Right ventricle myocardium inferior (tissue), 1 donor: ENCODE results near the gene SEBOX. TPM values are rescaled to one million over a fixed set of nuclear protein-coding genes. Genes with fewer than 3 reads are reported as not detected.

Experiments
- ATAC-seq: fragments of 200-7000 bp; cut with Tn5 transposase; one replicate; pipeline ENCODE4 v1.9.1; 2020; ENCODE audit warnings: mild to moderate bottlenecking, moderate library complexity
- DNase-seq: peaks from one replicate; pipeline ENCODE4 v3.0.0; 2021; ENCODE audit errors: missing footprints
- intact Hi-C: fragments of 100-400 bp; cut with DNase I; formaldehyde crosslinking; loops from one replicate; pipeline ENCODE4 v1.11.0; 2022
- total RNA-seq: library from RNA; stranded (reverse); fragmentation: NEBNext Ultra II Directional; extraction: Animal tissue kit (Norgen Biotek cat#: 25700); gene quantifications from one replicate; pipeline ENCODE4 v1.2.1, GENCODE V29; 2021
- donor health status: DM: no; HTN: yes; CAD: no; lungs with severe emphysema.

Gene SEBOX
- total RNA-seq, 1 donor from 2014 or later: not detected

DNA sequence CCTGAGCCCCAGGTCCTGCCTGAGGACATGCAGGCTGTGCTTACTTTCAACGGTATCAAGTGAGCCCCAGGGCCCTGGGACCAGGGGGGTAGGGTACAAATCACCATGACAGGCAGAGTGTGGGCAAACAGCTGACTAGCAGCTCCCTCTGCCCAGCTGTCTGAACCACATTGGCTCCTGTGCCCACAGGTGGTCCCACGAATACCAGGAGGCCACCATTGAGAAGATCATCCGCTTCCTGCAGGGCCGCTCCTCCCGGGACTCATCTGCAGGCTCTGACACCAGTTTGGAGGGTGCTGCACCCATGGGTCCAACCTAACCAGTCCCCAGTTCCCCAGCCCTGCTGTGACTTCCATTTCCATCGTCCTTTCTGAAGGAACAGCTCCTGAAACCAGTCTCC is 31.0 kb upstream of the SEBOX start:
- ATAC-seq (no peak), DNase-seq (no peak)
- intact Hi-C loops: no loop called here

- ATAC-seq: no peak
- intact Hi-C loops: no loop called here
- DNase-seq: no peak
Observed at GRCh38 chr17:28395426-28395825, 30.4 kb upstream of the SEBOX start.

DNA sequence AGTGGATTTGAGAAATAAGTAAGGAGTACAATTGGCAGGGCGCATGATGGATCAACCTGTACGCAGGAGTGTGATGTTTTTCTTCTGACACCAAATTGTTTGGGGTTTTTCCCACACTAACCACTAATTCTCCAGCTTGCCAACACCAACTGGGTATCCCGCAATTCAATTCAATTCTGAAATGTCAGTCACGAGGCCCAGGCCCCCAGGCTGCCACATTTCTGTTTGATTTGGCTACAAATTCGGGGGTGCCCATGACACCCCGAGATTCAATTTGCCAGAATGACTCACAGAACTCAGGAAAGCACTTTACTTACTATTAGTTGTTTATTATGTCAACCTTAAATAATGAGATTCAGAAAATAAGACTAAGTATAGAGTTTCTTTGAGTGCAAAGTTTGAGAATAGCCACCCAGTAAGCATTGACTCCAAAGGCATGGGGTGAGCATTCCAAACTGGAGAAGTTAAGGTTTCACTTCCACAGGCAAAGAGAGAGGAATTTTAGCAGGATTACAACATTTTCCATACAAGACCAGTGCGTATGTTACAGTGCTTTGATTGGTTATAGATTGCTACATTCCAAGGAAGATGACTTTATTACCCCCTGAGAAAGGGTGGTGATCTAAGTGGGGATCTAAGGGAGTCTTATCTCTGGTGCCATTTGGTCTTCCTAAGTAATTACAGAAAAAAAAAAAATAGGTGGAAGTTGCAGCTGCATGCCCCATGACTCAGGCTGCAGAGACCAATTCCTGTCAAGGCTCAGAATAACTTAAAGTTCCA is 29.5 kb upstream of the SEBOX start:
- no peak for ATAC-seq

GRCh38 chr17:28392491-28392890 is 27.5 kb upstream of the SEBOX start:
- intact Hi-C loops: no loop called here
- ATAC-seq (no peak), DNase-seq (no peak)

More for the DNA sequence above, 29.5 kb upstream of the SEBOX start:
- intact Hi-C loops: no loop called here
- no peak for DNase-seq

DNA sequence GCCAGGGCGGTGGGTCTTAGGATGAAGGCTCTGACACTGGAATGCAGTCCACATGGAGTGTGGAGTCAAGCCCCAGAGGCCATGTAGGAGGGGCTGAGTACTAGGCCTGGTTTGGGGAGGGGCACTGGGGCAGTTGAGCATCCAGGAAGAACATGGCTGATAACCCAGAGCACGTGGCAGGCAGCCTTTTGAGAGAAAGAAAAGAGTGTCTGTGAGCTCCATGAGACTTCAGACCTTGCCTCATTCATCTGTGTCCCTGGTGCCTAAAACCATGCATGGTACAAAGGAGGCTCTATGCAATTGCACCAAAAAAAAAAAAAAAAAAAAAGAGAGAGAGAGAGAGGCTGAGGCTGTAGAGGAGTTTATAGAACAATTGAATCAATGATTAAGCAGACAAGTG is 26.4 kb upstream of the SEBOX start:
- intact Hi-C loops: no loop called here
- DNase-seq: no peak
- ATAC-seq: no peak

GRCh38 chr17:28390984-28391383 is 26.0 kb upstream of the SEBOX start:
- DNase-seq (no peak), ATAC-seq (no peak)
- intact Hi-C loops: no loop called here

- no peak for ATAC-seq
- intact Hi-C loops: no loop called here
Observed at GRCh38 chr17:28390563-28390962, 25.6 kb upstream of the SEBOX start.

GRCh38 chr17:28390141-28390540 is 25.1 kb upstream of the SEBOX start:
- DNase-seq (no peak), ATAC-seq (no peak)
- intact Hi-C loops: no loop called here

More at GRCh38 chr17:28390563-28390962, 25.6 kb upstream of the SEBOX start:
- DNase-seq: no peak

- ATAC-seq (no peak), DNase-seq (no peak)
- intact Hi-C loops: no loop called here
Observed at GRCh38 chr17:28388106-28388505, 23.1 kb upstream of the SEBOX start.

DNA sequence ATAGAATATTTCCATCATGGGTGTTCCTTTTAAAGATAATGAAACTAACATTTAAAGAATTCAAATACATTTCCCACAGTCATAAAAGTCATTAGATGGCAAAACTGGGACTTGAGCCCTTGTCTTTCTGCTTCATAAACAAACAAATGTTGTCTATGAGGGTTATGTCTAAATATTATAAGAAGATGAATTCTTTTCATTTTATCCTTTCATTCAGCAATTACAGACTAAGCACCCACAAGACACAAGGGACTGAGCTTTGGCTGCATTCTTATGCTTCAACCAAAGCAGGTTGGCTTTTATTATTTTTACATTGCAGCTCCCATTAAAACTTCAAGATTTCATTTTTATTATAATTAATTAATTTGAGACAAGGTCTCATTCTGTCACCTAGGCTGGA is 21.4 kb upstream of the SEBOX start:
- no peak for ATAC-seq
- intact Hi-C loops: no loop called here
- no peak for DNase-seq

- no peak for ATAC-seq
- intact Hi-C loops: no loop called here
- DNase-seq: no peak
Observed at GRCh38 chr17:28385406-28385805, 20.4 kb upstream of the SEBOX start.

DNA sequence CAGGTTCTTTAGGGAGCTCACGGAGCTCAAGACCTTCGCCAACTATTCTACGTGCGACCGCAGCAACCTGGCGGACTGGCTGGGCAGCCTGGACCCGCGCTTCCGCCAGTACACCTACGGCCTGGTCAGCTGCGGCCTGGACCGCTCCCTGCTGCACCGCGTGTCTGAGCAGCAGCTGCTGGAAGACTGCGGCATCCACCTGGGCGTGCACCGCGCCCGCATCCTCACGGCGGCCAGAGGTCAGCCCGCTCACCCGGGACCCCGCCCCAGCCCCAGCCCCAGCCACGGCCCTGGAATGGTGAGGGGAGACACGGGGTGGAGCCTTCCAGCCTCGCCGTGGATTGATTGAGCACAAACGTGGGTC is 20.0 kb upstream of the SEBOX start:
- DNase-seq (no peak), ATAC-seq (no peak)
- intact Hi-C loops: no loop called here

DNA sequence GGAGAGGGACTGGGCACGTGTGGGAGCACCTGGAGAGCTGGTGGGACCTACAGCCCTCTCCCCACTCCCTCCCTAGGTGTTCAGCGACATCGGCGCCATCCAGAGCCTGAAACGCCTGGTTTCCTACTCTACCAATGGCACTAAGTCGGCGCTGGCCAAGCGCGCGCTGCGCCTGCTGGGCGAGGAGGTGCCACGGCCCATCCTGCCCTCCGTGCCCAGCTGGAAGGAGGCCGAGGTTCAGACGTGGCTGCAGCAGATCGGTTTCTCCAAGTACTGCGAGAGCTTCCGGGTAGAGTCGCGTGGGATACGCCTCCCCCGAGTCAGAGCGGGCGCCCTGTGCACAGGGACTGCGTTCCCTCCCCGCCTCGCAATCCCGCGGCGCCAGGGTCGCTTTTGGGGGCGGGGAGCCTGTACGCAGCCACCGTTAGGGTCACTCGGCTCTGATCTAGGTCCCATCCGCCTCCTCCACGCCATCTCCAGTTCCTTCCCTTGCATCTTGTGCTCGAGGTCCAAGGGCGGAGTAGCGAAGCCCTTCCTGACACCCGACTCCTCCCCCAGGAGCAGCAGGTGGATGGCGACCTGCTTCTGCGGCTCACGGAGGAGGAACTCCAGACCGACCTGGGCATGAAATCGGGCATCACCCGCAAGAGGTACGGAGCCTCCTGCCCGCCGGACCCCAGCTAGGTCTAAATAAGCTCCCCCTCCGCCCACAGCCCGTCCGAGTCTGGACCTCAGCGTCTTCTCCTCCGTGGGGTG is 19.5 kb upstream of the SEBOX start:
- intact Hi-C loops: no loop called here
- peak; percentile 78 for ATAC-seq
- peak; percentile 77 for DNase-seq

- intact Hi-C loops: no loop called here
- ATAC-seq: no peak
- DNase-seq: no peak
Observed at GRCh38 chr17:28381141-28381825, 16.3 kb upstream of the SEBOX start.

GRCh38 chr17:28379814-28380801 is 15.1 kb upstream of the SEBOX start:
- intact Hi-C loops: no loop called here
- ATAC-seq (no peak), DNase-seq (no peak)

DNA sequence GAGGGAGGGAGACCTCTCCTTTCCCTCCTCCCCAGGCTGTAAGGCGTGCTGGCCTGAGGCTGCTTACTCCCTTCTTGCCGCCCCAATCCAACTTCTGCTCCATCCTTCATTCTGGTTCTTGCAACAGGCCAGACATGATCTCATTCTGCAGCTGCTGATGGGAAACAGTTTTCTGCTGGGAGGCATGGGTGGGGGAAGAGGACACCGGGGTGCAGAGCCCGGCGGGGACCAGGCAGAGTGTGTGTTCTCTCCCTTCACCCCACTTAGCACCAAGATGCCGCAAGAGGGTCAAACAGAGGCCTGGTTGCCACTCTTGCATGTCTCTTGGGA is 7.9 kb upstream of the SEBOX start:
- DNase-seq (no peak), ATAC-seq (no peak)
- intact Hi-C loops: no loop called here

DNA sequence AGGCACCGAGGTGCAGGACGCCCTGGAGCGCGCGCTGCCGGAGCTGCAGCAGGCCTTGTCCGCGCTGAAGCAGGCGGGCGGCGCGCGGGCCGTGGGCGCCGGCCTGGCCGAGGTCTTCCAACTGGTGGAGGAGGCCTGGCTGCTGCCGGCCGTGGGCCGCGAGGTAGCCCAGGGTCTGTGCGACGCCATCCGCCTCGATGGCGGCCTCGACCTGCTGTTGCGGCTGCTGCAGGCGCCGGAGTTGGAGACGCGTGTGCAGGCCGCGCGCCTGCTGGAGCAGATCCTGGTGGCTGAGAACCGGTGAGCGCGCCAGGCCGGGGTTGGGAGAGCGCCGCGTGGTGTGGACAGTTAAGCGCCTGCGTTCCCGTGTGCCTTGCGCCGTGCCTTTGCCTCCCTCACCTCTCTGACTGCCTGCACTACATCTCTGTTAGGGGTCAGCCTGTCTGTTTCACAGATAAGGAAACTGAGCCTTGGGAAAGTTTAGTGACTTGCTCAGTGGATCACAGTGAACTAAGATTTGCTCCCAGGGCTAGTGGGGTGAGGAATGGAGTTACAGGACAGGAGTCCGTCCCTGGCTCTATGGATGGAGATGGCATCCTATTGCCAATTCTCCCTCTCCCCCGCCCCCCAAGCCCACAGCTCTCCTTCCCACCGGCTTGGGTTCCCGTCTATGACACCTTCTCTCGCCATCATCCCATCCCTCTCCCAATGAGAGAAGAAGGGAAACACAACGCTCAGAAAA is 7.4 kb upstream of the SEBOX start:
- intact Hi-C loops: no loop called here
- ATAC-seq (no peak), DNase-seq (no peak)
